Globus pallidus (tissue), 1 donor: ENCODE data around the gene SUN1.
"Not testable (repeated sequence)": the region's sequence is repeated elsewhere in the genome, so short reads cannot be mapped to it uniquely, and the experiment has no call there.

Source experiments
- DNase-seq: peaks from one replicate; pipeline ENCODE4 v3.0.0-alpha.2; 2015; ENCODE audit warnings: low spot score

Gene SUN1

DNA sequence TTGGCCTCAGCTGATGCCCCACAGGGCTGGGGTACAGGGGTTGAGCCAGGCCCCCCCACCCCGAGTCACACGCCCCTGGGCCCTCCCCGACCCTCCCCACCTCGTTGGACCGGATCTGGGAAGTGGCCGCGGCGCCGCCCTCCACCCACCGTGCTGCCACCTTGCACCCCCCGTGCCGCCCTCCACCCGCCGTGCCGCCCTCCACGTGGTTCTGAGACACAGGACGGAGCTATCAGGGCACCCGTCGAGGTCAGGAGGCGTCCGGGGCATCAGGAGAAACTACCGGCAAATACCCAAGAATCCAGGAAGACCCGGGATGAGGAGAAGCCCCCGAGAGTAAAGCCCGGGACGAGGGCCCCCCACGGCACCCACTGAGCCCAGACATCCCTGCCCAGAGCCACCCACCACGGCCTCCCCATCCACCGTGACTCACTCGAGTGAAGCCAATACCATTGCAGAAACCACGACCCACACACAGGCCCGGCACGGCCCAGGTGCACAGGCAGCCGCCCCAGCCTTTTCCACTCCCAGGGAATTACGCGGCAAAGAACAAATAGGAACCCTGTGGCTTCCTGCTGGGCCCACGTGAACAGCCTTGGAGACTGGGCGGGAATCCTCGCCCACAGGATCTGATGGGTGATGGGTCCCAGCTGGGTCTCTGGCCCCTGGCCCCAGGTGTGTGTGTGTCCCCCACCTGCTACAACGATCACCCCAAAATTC is 88.2 kb downstream of the SUN1 start:
- DNase-seq, result no peak

DNA sequence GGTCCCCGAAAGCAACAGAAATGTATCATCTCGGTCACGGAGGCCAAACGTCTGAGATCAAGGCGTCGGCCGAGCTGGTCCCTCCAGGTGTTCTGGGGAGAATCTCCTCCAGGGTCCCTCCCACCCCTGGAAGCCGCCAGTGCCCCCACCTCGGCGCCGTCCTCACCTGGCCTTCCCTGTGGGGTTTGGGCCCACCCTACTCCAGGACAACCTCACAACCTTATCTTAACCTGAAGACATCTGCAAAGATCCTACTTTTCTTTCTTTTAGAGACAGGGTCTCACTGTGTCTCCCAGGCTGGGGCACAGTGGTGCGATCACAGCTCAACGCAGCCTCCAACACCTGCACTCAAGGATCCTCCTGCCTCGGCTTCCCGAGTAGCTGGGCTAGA is 88.8 kb downstream of the SUN1 start:
- no peak for DNase-seq

GRCh38 chr7:921581-922333 is 89.5 kb downstream of the SUN1 start:
- DNase-seq, result no peak

GRCh38 chr7:922334-923107 is 90.2 kb downstream of the SUN1 start:
- DNase-seq, result no peak

DNA sequence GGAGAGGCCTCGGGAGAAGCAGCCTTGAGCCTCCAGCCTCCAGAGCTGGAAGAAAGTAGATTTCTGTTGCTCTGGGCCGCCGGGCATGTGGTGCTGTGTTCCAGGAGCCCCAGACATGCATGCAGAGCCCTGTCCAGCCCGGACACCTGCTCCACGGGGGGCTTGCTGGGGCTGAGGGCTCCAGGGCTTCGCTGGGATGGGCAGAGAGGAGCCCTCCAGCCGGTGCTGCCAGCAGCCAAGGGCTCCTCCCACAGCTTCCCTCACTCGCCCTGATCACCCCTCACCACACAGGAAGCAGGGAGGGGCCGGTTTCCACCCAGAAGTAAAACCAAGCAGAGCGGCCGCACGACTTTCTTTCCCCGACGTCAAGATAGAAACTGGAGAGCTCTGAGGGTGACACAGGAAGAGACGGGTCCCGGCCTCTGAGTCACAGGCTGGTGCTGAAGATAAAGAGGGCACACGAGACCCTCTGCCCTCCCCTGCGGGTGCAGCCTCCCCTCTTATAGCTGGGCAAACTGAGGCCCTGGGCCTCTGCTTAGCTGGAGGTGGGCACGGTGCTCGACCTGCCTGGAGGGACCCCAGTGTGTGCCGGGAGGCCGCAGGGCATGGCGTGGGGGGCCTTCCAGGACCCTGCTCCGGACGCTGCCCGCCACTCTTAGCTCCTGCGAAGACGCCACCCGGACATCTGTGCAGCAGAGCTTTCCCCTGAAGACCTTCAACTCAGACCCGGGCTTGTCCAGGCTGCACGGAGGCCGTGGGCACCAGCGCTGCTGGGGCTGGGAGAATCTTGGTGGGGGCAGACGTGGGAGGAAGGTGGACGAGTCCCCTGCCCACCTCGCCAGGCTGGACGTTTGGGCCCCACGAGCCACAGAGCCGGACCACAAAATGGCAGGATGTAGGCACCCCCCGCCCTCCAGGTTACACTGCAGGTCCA is 91.1 kb downstream of the SUN1 start:
- DNase-seq, result no peak

GRCh38 chr7:924042-924441 is 91.8 kb downstream of the SUN1 start:
- DNase-seq, result not testable (repeated sequence)
